Immature natural killer cell (primary cell): ENCODE data around the gene SMARCB1. TPM values are rescaled to one million over a fixed set of nuclear protein-coding genes. Genes with fewer than 3 reads are reported as not detected.

Source experiments
- DNase-seq, 3 donors: peaks; one replicate each; pipeline ENCODE4 v3.0.0; 2022; ENCODE audit warnings: mixed read lengths in 1 of 3
- H3K27ac Mint-ChIP-seq, 6 donors: one replicate each; pipeline ENCODE4 v1.8.0; 2020; ENCODE audit warnings: mixed read lengths in 6 of 6, mild to moderate bottlenecking in 5 of 6, inconsistent platforms in 4 of 6, moderate library complexity in 3 of 6
- H3K27me3 Mint-ChIP-seq, 3 donors: one replicate each; pipeline ENCODE4 v1.8.0; 2020 to 2021; ENCODE audit warnings: low read depth in 3 of 3, mild to moderate bottlenecking in 3 of 3, mixed read lengths in 3 of 3, moderate library complexity in 3 of 3, inconsistent platforms in 1 of 3
- H3K36me3 Mint-ChIP-seq, 3 donors: one replicate each; pipeline ENCODE4 v1.8.0; 2020; ENCODE audit warnings: mixed read lengths in 3 of 3, inconsistent platforms in 2 of 3, mild to moderate bottlenecking in 2 of 3
- H3K4me1 Mint-ChIP-seq, 2 donors: one replicate each; pipeline ENCODE4 v1.8.0; 2020; ENCODE audit warnings: inconsistent platforms in 2 of 2, mild to moderate bottlenecking in 2 of 2, mixed read lengths in 2 of 2, moderate library complexity in 1 of 2
- H3K4me3 Mint-ChIP-seq, 5 donors: one replicate each; pipeline ENCODE4 v1.8.0; 2020; ENCODE audit warnings: mild to moderate bottlenecking in 5 of 5, mixed read lengths in 5 of 5, inconsistent platforms in 3 of 5, moderate library complexity in 3 of 5
- H3K9me3 Mint-ChIP-seq, 6 donors: one replicate each; pipeline ENCODE4 v1.8.0; 2020; ENCODE audit warnings: mild to moderate bottlenecking in 6 of 6, mixed read lengths in 6 of 6, inconsistent platforms in 4 of 6, moderate library complexity in 3 of 6
- polyA plus RNA-seq, 3 donors: library from polyadenylated mRNA; unstranded; fragments of 300-500 nt; fragmentation: Illumina TruSeq; gene quantifications; one replicate each; pipeline ENCODE4 v1.2.3, GENCODE V29; 2021

SMARCB1 gene
- polyA plus RNA-seq, 3 donors from 2014 or later: 28.5 to 49.5 (median 40.3) TPM

DNA sequence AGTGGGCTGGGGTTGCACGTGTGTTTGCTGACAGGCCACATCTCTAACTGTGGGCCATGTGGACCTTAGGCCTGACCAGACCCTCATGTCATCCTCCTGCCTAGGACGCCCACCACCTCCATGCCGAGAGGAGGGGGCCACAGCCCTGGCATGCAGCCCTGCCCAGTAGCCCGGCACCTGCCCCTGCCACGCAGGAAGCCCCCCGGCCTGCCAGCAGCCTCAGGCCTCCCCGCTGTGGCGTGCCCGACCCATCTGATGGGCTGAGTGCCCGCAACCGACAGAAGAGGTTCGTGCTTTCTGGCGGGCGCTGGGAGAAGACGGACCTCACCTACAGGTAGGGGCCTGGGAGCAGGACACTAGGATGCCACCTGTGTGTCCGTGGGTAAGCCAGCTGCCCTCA, 7.7 kb upstream of the SMARCB1 start:
- peaks cover 2 to 4% of the 10 kb centered on the region in 2 donors for H3K4me1 Mint-ChIP-seq
- DNase-seq: no peak
- no peak overlapping the region for H3K27ac Mint-ChIP-seq
- H3K9me3 Mint-ChIP-seq: no peaks in the 10 kb centered on the region
- no peaks in the 10 kb centered on the region for H3K36me3 Mint-ChIP-seq
- H3K4me3 Mint-ChIP-seq: no peak overlapping the region
- peaks cover 0 to 3% (median 3%) of the 10 kb centered on the region in 3 donors for H3K27me3 Mint-ChIP-seq

DNA sequence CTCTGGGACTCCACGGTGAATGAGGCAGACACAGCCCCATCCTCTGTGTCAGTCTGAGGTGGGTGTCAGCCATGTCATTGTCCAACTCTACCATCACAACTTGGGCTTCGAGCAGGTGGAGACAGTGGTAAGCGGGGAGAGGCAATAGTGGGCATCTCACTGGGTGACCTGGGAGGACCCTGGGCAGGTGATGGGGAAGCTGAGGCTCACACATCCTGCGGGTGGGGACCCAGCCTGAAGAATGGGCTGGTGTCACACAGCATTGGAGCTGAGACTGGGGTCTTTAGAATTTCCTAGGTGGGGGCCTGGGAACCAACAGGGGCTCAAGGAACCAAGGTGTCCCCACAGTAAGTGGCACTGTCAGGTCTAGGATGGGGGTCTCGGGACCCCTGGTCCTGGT, 7.0 kb upstream of the SMARCB1 start:
- Mint-ChIP-seq H3K27ac (peak overlapping the region in 1 of 6 donors; percentile 11), H3K27me3 (peaks cover 0 to 3% (median 3%) of the 10 kb centered on the region in 3 donors), H3K9me3 (no peaks in the 10 kb centered on the region), H3K4me1 (peaks cover 8 to 11% of the 10 kb centered on the region in 2 donors), H3K36me3 (no peaks in the 10 kb centered on the region), H3K4me3 (no peak overlapping the region)
- no peak for DNase-seq

DNA sequence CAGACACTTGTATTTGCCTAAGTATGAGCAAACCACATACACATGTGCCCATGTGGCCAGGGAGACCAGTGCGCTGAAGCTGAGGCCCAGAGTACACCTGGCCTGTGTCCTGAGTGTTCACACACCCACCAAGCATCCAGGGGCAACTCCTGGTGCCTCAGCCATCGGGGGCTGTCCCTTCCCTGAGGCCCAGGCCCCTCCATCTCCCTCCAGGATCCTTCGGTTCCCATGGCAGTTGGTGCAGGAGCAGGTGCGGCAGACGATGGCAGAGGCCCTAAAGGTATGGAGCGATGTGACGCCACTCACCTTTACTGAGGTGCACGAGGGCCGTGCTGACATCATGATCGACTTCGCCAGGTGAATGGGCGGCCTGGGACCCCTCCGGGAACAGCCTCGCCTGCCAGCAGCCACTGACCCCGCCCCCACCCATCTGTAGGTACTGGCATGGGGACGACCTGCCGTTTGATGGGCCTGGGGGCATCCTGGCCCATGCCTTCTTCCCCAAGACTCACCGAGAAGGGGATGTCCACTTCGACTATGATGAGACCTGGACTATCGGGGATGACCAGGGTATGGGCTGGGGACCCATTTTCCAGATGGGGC, 6.5 kb upstream of the SMARCB1 start:
- H3K27ac Mint-ChIP-seq: no peak overlapping the region
- H3K36me3 Mint-ChIP-seq: no peaks in the 10 kb centered on the region
- H3K27me3 Mint-ChIP-seq: peaks cover 0 to 3% (median 2%) of the 10 kb centered on the region in 3 donors
- peaks cover 8 to 11% of the 10 kb centered on the region in 2 donors for H3K4me1 Mint-ChIP-seq
- H3K4me3 Mint-ChIP-seq: no peak overlapping the region
- DNase-seq: no peak
- no peaks in the 10 kb centered on the region for H3K9me3 Mint-ChIP-seq

DNA sequence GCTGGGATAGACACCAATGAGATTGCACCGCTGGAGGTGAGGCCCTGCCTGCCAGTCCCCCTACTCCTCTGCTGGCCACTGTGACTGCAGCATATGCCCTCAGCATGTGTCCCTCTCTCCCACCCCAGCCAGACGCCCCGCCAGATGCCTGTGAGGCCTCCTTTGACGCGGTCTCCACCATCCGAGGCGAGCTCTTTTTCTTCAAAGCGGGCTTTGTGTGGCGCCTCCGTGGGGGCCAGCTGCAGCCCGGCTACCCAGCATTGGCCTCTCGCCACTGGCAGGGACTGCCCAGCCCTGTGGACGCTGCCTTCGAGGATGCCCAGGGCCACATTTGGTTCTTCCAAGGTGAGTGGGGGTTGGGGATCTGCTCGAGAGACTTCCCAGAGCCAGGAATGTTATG, 5.7 kb upstream of the SMARCB1 start:
- H3K9me3 Mint-ChIP-seq: no peaks in the 10 kb centered on the region
- DNase-seq: no peak
- H3K27me3 Mint-ChIP-seq: peaks cover 0 to 2% (median 1%) of the 10 kb centered on the region in 3 donors
- H3K36me3 Mint-ChIP-seq: no peaks in the 10 kb centered on the region
- no peak overlapping the region for H3K4me3 Mint-ChIP-seq
- H3K27ac Mint-ChIP-seq: no peak overlapping the region
- H3K4me1 Mint-ChIP-seq: peaks cover 10 to 11% of the 10 kb centered on the region in 2 donors

DNA sequence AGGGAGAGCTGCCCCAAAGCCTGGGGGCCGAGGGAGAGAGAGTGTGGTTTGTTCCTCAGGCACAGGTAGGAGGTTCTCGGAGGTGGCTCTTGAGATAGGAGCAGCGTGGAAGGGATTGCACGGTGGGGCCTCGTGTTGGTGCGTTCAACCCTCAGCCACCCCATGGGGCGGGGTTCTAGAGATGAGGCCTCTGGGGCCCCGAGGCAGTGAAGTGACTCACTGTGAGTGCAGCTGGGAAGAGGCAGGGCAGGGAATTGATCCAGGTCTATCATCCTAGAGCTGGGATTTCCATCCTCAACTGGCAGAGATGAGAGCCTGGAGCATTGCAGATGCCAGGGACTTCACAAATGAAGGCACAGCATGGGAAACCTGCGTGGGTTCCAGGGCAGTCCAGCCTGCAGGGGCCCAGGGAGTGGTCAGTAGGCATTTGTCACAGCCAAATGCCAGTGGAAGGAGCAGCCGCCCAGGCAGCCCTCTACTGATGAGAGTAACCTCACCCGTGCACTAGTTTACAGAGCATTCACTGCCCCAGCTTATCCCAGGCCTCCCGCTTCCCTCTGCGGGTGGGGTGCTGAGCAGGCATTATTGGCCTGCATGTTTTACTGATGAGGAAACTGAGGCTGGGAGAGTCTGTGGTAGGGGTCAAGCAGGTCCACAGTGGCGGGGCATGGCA, 5.1 kb upstream of the SMARCB1 start:
- Mint-ChIP-seq H3K4me1 (peaks cover 16 to 17% of the 10 kb centered on the region in 2 donors), H3K9me3 (no peaks in the 10 kb centered on the region), H3K36me3 (no peaks in the 10 kb centered on the region), H3K27ac (no peak overlapping the region), H3K4me3 (no peak overlapping the region), H3K27me3 (peaks cover 0 to 2% (median 1%) of the 10 kb centered on the region in 3 donors)
- DNase-seq: no peak

DNA sequence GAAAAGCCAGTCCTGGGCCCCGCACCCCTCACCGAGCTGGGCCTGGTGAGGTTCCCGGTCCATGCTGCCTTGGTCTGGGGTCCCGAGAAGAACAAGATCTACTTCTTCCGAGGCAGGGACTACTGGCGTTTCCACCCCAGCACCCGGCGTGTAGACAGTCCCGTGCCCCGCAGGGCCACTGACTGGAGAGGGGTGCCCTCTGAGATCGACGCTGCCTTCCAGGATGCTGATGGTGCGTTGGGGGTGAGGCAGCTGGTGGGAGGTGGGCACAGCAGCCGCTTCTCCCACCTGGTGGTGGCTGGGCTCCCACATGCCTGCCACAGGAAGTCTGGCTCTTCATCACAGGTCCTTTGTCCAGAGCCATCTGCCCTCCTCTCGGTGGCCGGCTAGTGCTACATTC, 4.5 kb upstream of the SMARCB1 start:
- H3K9me3 Mint-ChIP-seq: no peaks in the 10 kb centered on the region
- H3K4me1 Mint-ChIP-seq: peaks cover 17 to 20% of the 10 kb centered on the region in 2 donors
- H3K27me3 Mint-ChIP-seq: peaks cover 0 to 2% (median 1%) of the 10 kb centered on the region in 3 donors
- no peaks in the 10 kb centered on the region for H3K36me3 Mint-ChIP-seq
- no peak for DNase-seq
- H3K27ac Mint-ChIP-seq: no peak overlapping the region
- no peak overlapping the region for H3K4me3 Mint-ChIP-seq

DNA sequence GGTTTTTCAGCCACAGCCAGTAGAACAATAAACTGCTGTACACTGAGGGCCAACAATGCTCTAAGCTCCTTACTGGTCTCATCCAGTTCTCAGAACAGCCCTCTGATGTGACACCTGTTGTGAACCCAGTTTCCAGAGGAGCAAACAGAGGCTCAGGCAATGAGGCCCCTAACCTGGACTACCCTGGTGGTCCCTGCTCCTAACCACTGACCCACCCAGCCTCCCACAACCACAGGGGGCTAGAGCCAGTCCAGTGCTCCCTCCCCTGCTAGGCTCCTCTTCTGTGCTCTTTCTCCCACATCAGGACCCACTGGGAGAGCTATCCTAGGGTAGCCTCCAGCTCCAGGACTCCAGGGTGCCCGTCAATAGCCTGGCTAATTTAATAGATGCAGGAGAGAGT, 4.1 kb upstream of the SMARCB1 start:
- DNase-seq: no peak
- Mint-ChIP-seq H3K27me3 (peaks cover 0 to 2% (median 1%) of the 10 kb centered on the region in 3 donors), H3K36me3 (no peaks in the 10 kb centered on the region), H3K4me1 (peaks cover 21 to 24% of the 10 kb centered on the region in 2 donors), H3K9me3 (no peaks in the 10 kb centered on the region), H3K27ac (no peak overlapping the region), H3K4me3 (no peak overlapping the region)

DNA sequence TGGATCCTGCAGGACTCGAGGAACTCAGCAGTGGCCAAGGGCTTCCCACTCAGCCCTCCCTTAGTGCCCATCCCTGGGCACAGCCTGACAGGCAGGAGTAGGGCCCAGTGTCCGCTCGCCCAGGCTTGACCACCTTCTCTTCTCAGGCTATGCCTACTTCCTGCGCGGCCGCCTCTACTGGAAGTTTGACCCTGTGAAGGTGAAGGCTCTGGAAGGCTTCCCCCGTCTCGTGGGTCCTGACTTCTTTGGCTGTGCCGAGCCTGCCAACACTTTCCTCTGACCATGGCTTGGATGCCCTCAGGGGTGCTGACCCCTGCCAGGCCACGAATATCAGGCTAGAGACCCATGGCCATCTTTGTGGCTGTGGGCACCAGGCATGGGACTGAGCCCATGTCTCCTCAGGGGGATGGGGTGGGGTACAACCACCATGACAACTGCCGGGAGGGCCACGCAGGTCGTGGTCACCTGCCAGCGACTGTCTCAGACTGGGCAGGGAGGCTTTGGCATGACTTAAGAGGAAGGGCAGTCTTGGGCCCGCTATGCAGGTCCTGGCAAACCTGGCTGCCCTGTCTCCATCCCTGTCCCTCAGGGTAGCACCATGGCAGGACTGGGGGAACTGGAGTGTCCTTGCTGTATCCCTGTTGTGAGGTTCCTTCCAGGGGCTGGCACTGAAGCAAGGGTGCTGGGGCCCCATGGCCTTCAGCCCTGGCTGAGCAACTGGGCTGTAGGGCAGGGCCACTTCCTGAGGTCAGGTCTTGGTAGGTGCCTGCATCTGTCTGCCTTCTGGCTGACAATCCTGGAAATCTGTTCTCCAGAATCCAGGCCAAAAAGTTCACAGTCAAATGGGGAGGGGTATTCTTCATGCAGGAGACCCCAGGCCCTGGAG, 3.3 kb upstream of the SMARCB1 start:
- no peak for DNase-seq
- peaks cover 0 to 1% (median under 1%) of the 10 kb centered on the region in 3 donors for H3K27me3 Mint-ChIP-seq
- no peak overlapping the region for H3K27ac Mint-ChIP-seq
- H3K9me3 Mint-ChIP-seq: no peaks in the 10 kb centered on the region
- H3K36me3 Mint-ChIP-seq: no peaks in the 10 kb centered on the region
- peaks cover 28 to 29% of the 10 kb centered on the region in 2 donors for H3K4me1 Mint-ChIP-seq
- H3K4me3 Mint-ChIP-seq: no peak overlapping the region

DNA sequence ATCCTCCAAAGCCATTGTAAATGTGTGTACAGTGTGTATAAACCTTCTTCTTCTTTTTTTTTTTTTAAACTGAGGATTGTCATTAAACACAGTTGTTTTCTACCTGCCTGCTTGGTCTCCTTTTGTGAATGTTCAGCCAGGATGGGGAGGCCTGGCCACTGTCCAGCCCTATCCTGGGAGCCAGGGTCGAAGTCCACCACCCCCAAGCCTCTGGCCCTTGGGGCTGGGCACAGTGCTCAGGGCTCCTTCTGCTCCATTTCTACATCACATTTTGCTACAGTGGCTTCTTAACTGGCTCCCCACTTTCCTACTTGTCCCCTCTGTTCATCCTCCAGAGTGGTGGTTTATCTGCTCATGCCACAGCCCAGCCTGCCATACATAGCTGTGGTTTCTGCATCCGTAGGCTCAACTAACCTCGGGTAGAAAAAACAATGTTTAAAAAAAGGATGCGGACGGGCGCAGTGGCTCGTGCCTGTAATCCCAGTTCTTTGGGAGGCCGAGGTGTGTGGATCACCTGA, 2.5 kb upstream of the SMARCB1 start:
- peaks cover 31 to 33% of the 10 kb centered on the region in 2 donors for H3K4me1 Mint-ChIP-seq
- no peaks in the 10 kb centered on the region for H3K36me3 Mint-ChIP-seq
- H3K4me3 Mint-ChIP-seq: peak overlapping the region; percentile 9 to 67 (median 49)

DNA sequence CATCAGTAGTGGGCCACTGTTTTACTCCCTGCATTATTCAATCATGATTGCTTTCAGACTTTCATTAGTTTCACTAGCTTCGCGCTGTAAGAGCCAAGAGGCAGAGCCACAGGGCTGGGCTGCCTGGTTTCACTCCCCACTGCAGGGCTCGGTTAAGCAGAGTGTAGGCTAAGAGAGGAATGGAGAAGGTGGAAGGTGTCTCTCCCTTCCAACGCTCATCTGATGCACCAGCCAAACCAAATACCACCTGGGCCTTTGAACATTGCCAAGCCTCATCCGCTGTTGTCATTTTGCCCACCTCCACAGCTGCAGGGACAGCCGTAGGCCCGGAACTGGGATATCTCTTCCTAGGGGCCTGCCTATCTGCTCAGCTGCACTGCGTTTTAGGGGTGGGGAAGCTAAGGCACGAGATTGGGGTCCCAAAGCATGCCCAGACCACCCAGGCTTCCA, 480 bp upstream of the SMARCB1 start:
- H3K4me1 Mint-ChIP-seq: peaks cover 38 to 43% of the 10 kb centered on the region in 2 donors
- H3K27me3 Mint-ChIP-seq: no peaks in the 10 kb centered on the region

More for the DNA sequence above, 2.5 kb upstream of the SMARCB1 start:
- H3K27me3 Mint-ChIP-seq: peaks cover 0 to 1% (median 0%) of the 10 kb centered on the region in 3 donors
- peak in 2 of 3 donors; percentile 34 to 42 for DNase-seq
- H3K27ac Mint-ChIP-seq: peak overlapping the region in 4 of 6 donors; percentile 20 to 91 (median 60)
- H3K9me3 Mint-ChIP-seq: no peaks in the 10 kb centered on the region

DNA sequence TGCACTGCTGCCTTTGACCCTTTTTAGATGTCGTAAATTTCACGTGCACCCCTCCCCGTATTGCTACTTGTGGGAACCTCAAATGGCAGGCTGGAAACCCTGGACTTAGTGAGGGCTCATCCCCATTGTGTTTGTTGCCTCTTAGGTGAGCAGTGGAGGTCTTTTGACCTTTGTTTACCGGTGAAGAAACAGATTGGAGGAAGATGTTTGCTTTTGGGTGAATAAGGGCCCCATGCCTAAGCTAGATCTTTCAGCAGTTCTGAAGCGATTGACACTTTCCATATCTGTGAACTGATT, 782 bp downstream of the SMARCB1 start:
- H3K27me3 Mint-ChIP-seq: no peaks in the 10 kb centered on the region
- no peaks in the 10 kb centered on the region for H3K9me3 Mint-ChIP-seq
- DNase-seq: no peak
- peak overlapping the region; percentile 78 to 94 (median 94) for H3K27ac Mint-ChIP-seq
- peaks cover 46 to 55% of the 10 kb centered on the region in 2 donors for H3K4me1 Mint-ChIP-seq
- peak overlapping the region; percentile 86 to 95 (median 92) for H3K4me3 Mint-ChIP-seq
- no peaks in the 10 kb centered on the region for H3K36me3 Mint-ChIP-seq

More for the DNA sequence above, 480 bp upstream of the SMARCB1 start:
- peak overlapping the region; percentile 78 to 95 (median 94) for H3K27ac Mint-ChIP-seq
- H3K4me3 Mint-ChIP-seq: peak overlapping the region; percentile 84 to 92 (median 90)
- no peaks in the 10 kb centered on the region for H3K36me3 Mint-ChIP-seq
- no peak for DNase-seq
- no peaks in the 10 kb centered on the region for H3K9me3 Mint-ChIP-seq

DNA sequence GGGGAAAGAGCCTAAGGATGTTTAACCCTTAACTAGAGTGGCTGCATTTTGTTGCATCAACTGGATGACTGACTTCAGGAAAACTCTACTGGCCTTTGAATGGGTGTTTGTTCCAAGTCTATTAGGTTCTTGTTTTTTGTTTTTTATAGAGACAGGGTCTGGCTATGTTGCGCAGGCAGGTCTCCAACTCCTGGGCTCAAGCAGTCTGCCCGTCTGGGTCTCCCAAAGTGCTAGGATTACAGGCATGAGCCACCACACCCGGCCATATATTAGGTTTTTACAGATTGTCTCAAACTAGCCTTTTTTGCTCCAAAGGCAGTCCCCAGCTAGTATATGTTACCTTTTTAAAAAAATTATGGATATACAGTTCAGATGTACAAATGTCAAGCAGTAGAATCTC, 1.1 kb downstream of the SMARCB1 start:
- peaks cover 0 to 3% (median 0%) of the 10 kb centered on the region in 3 donors for H3K36me3 Mint-ChIP-seq
- DNase-seq: no peak
- H3K4me1 Mint-ChIP-seq: peaks cover 48 to 59% of the 10 kb centered on the region in 2 donors
- peak overlapping the region; percentile 86 to 95 (median 92) for H3K4me3 Mint-ChIP-seq
- no peaks in the 10 kb centered on the region for H3K9me3 Mint-ChIP-seq
- H3K27me3 Mint-ChIP-seq: no peaks in the 10 kb centered on the region
- peak overlapping the region; percentile 78 to 94 (median 94) for H3K27ac Mint-ChIP-seq

DNA sequence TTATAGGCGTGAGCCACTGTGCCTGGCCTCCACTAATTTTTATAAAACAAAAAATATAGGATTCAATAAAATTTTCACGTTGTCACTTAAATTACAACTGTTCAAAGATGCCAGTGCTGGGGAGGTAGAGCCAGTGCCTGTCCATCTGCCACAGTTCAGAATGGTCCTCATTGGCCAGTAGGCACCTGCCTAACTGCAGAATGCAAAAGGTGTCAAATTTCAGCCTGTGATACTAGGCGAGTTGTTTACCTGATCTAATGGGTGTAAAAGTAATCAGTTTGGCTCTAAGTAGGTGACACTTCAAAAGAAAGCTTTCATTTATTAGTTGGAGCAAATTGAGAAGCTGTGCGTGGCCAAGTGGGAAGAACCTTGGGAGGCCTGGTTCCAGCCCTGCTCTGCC, 2.4 kb downstream of the SMARCB1 start:
- Mint-ChIP-seq H3K9me3 (no peaks in the 10 kb centered on the region), H3K36me3 (peaks cover 0 to 8% (median 3%) of the 10 kb centered on the region in 3 donors), H3K27ac (peak overlapping the region in 3 of 6 donors; percentile 28 to 37 (median 36)), H3K4me3 (peak overlapping the region in 2 of 5 donors; percentile 10 to 90), H3K27me3 (peaks cover 0 to 3% (median 0%) of the 10 kb centered on the region in 3 donors), H3K4me1 (peaks cover 49 to 59% of the 10 kb centered on the region in 2 donors)
- no peak for DNase-seq
